IMR-90 (cell line): ENCODE measurements around the gene RASSF8. TPM values are rescaled to one million over a fixed set of nuclear protein-coding genes. Genes with fewer than 3 reads are reported as not detected.

ENCODE experiments used
- ATAC-seq: fragments of 200-7000 bp; cut with Tn5 transposase; 2 replicates; pipeline ENCODE4 v1.9.1; 2020; ENCODE audit warnings: low read depth, mild to moderate bottlenecking, moderate library complexity
- BruUV-seq: library from RNA; stranded (reverse); fragments of 400-500 nt; replicated peaks from 2 replicates; lab custom pipeline; 2021; lab: Mats Ljungman, UMichigan
- CTCF ChIA-PET: fragments of 300-600 bp; formaldehyde crosslinking; extraction: SDS; loops from one replicate; lab custom pipeline; 2021; ENCODE audit warnings: antibody characterized with exemption; lab: Yijun Ruan, JAX
- POLR2A ChIA-PET: fragments of 300-600 bp; sonication (Branson Sonifier 250); formaldehyde crosslinking; loops from one replicate; lab custom pipeline; 2022; ENCODE audit warnings: antibody characterized with exemption; ENCODE audit not compliant: unreplicated experiment; lab: Charles Lee
- DNase-seq: peaks from one replicate; pipeline ENCODE4 v3.0.0; 2013
- H2AFZ ChIP-seq: replicated peaks from 2 replicates; pipeline ENCODE3; 2013; ENCODE audit warnings: low read length, mild to moderate bottlenecking; ENCODE audit not compliant: poor library complexity
- H2AK5ac ChIP-seq: 2 replicates; pipeline ENCODE4 v1.6.1; 2013; ENCODE audit warnings: low read depth, low read length, inconsistent platforms
- H2AK9ac ChIP-seq: replicated peaks from 2 replicates; pipeline ENCODE3; 2013; ENCODE audit warnings: mild to moderate bottlenecking, low read depth, low read length, moderate library complexity; ENCODE audit not compliant: poor library complexity
- H2BK120ac ChIP-seq: 2 replicates; pipeline ENCODE4 v1.6.1; 2013; ENCODE audit warnings: low read depth, low read length, inconsistent platforms
- H2BK15ac ChIP-seq: 3 replicates; pipeline ENCODE4 v1.6.1; 2013; ENCODE audit warnings: low read depth, low read length, inconsistent platforms
- H2BK20ac ChIP-seq: 2 replicates; pipeline ENCODE4 v1.6.1; 2013; ENCODE audit warnings: low read depth, mild to moderate bottlenecking, inconsistent platforms, low read length, moderate library complexity
- H2BK5ac ChIP-seq: 2 replicates; pipeline ENCODE4 v1.6.1; 2013; ENCODE audit warnings: mild to moderate bottlenecking, low read depth, low read length, inconsistent platforms; ENCODE audit not compliant: poor library complexity, severe bottlenecking
- H3K14ac ChIP-seq: replicated peaks from 2 replicates; pipeline ENCODE4 v1.6.1; 2013; ENCODE audit warnings: low read depth, low read length, inconsistent platforms
- H3K18ac ChIP-seq: 2 replicates; pipeline ENCODE4 v1.6.1; 2013; ENCODE audit warnings: low read depth, low read length, control low read depth
- H3K23ac ChIP-seq: 2 replicates; pipeline ENCODE4 v1.6.1; 2013; ENCODE audit warnings: low read depth, low read length, inconsistent platforms
- H3K27ac ChIP-seq: 2 replicates; pipeline ENCODE4 v1.5.1; 2013; ENCODE audit warnings: mild to moderate bottlenecking, control low read depth, low read length; ENCODE audit not compliant: insufficient read depth
- H3K27me3 ChIP-seq: 2 replicates; pipeline ENCODE4 v1.6.1; 2013; ENCODE audit warnings: low read length; ENCODE audit not compliant: control insufficient read depth, insufficient read depth
- H3K36me3 ChIP-seq: 2 replicates; pipeline ENCODE4 v1.6.1; 2013; ENCODE audit warnings: low read length, mixed read lengths; ENCODE audit not compliant: control insufficient read depth, insufficient read depth
- H3K4ac ChIP-seq: 2 replicates; pipeline ENCODE4 v1.6.1; 2013; ENCODE audit warnings: low read depth, low read length, inconsistent platforms
- H3K4me1 ChIP-seq: 2 replicates; pipeline ENCODE4 v1.6.1; 2013; ENCODE audit warnings: low read length, mixed read lengths; ENCODE audit not compliant: control insufficient read depth, insufficient read depth
- H3K4me2 ChIP-seq: 2 replicates; pipeline ENCODE4 v1.6.1; 2013; ENCODE audit warnings: low read depth, mild to moderate bottlenecking, control low read depth, low read length, moderate library complexity
- H3K4me3 ChIP-seq: 2 replicates; pipeline ENCODE4 v1.5.1; 2013; ENCODE audit warnings: low read depth, mild to moderate bottlenecking, control low read depth, low read length, moderate library complexity; ENCODE audit not compliant: insufficient read depth
- H3K56ac ChIP-seq: 2 replicates; pipeline ENCODE4 v1.6.1; 2013; ENCODE audit warnings: low read length, inconsistent platforms; ENCODE audit not compliant: insufficient read depth; ENCODE audit errors: extremely low read depth
- H3K79me1 ChIP-seq, 2 experiments: 2 replicates each; pipeline ENCODE4 v1.6.1; 2013; ENCODE audit warnings: low read length in 2 of 2, inconsistent platforms in 1 of 2, low read depth in 1 of 2
- H3K9ac ChIP-seq: 2 replicates; pipeline ENCODE4 v1.6.1; 2013; ENCODE audit warnings: low read depth, low read length, control low read depth
- H3K9me1 ChIP-seq: 2 replicates; pipeline ENCODE4 v1.6.1; 2013; ENCODE audit warnings: low read length, inconsistent platforms; ENCODE audit not compliant: insufficient read depth
- H3K9me3 ChIP-seq: 2 replicates; pipeline ENCODE4 v1.6.1; 2013; ENCODE audit warnings: low read length; ENCODE audit not compliant: control insufficient read depth, insufficient read depth
- H4K20me1 ChIP-seq: 2 replicates; pipeline ENCODE4 v1.6.1; 2013; ENCODE audit warnings: low read length, inconsistent platforms; ENCODE audit not compliant: insufficient read depth
- H4K5ac ChIP-seq: 2 replicates; pipeline ENCODE4 v1.6.1; 2013; ENCODE audit warnings: mild to moderate bottlenecking, low read depth, low read length, control low read depth
- H4K8ac ChIP-seq, 2 experiments: 2 replicates each; pipeline ENCODE4 v1.6.1; 2013; ENCODE audit warnings: low read depth in 2 of 2, low read length in 2 of 2, control low read depth in 1 of 2, inconsistent platforms in 1 of 2
- H4K91ac ChIP-seq: 2 replicates; pipeline ENCODE4 v1.6.1; 2013; ENCODE audit warnings: low read depth, low read length, inconsistent platforms; ENCODE audit not compliant: insufficient read depth
- BHLHE40 ChIP-seq: fragments of 150-350 bp; IDR thresholded peaks from 2 replicates; pipeline ENCODE4 v1.6.1; 2016; ENCODE audit warnings: mild to moderate bottlenecking, low read depth, low read length
- CEBPB ChIP-seq: IDR thresholded peaks from 2 replicates; pipeline ENCODE4 v1.6.1; 2012; ENCODE audit warnings: low read depth, low read length, improper control_type of control experiment
- ELK1 ChIP-seq: fragments of 150-350 bp; IDR thresholded peaks from 2 replicates; pipeline ENCODE4 v1.6.1; 2016; ENCODE audit warnings: low read depth, mild to moderate bottlenecking, low read length, moderate library complexity, borderline replicate concordance
- MAZ ChIP-seq: IDR thresholded peaks from 2 replicates; pipeline ENCODE4 v1.6.1; 2012; ENCODE audit warnings: low read depth, mild to moderate bottlenecking, low read length, improper control_type of control experiment, moderate library complexity, borderline replicate concordance
- MXI1 ChIP-seq: IDR thresholded peaks from 2 replicates; pipeline ENCODE4 v1.6.1; 2012; ENCODE audit warnings: low read depth, mild to moderate bottlenecking, low read length, moderate library complexity, borderline replicate concordance
- NFE2L2 ChIP-seq: fragments of 150-350 bp; IDR thresholded peaks from 2 replicates; pipeline ENCODE4 v1.6.1; 2016; ENCODE audit warnings: low read depth, mild to moderate bottlenecking, low read length
- RAD21 ChIP-seq: IDR thresholded peaks from 2 replicates; pipeline ENCODE4 v1.6.1; 2012; ENCODE audit warnings: low read length, improper control_type of control experiment
- USF2 ChIP-seq: fragments of 150-350 bp; IDR thresholded peaks from 2 replicates; pipeline ENCODE4 v1.6.1; 2017; ENCODE audit warnings: mild to moderate bottlenecking, antibody characterized with exemption, low read length, low read depth
- WGBS, 2 experiments: methylation state at CpG; one replicate each; pipeline versions ENCODE4 v1.1.5 to v1.1.7; 2013; ENCODE audit warnings: missing lambda C conversion rate in 2 of 2; ENCODE audit not compliant: insufficient read length in 1 of 2; ENCODE audit errors: extremely low coverage in 2 of 2; 5-methylcytosine and 5-hydroxymethylcytosine counted together
- dilution Hi-C: fragments of 300-500 bp; cut with HindIII; formaldehyde crosslinking; loops from one replicate; pipeline ENCODE4 v1.14.3; 2018; ENCODE audit warnings: low sequenced_read_pairs; ENCODE audit not compliant: unreplicated experiment
- in situ Hi-C: fragments of 300-500 bp; cut with MboI; formaldehyde crosslinking; loops from 3 replicates; pipeline ENCODE4 v1.14.3; 2019; ENCODE audit warnings: low sequenced_read_pairs, inconsistent platforms, mixed read lengths
- intact Hi-C: fragments of 100-400 bp; cut with micrococcal nuclease; formaldehyde crosslinking; loops from 2 replicates; pipeline ENCODE4 v1.10.0; 2022
- polyA plus RNA-seq, 3 experiments: library from polyadenylated mRNA; depleted of rRNA; stranded (reverse); fragments of >200 nt; gene quantifications; 2 replicates each; pipeline ENCODE4 v1.2.3, GENCODE V29; 2012; ENCODE audit warnings: low replicate concordance in 1 of 3
- total RNA-seq: library from RNA; depleted of rRNA; stranded (reverse); fragments of >200 nt; gene quantifications from 2 replicates; pipeline ENCODE4 v1.2.3, GENCODE V29; 2012

RASSF8 gene
- total and polyA plus RNA-seq, 2 of the 4 experiments (the other 2 are of a cell fraction) = 10.8 to 50.5 TPM

- Histone ChIP-seq H3K79me1 (no peaks in the 10 kb centered on the region), H4K91ac (no peak overlapping the region), H3K14ac (no peak overlapping the region), H2AK5ac (no peak overlapping the region), H3K18ac (no peak overlapping the region), H2BK15ac (no peak overlapping the region), H3K9me3 (no peaks in the 10 kb centered on the region), H4K5ac (no peak overlapping the region), H3K9me1 (no peaks in the 10 kb centered on the region), H2BK120ac (peak overlapping the region; percentile 32; the same call in 1 of the 2 replicates), H3K4me3 (peak overlapping the region; percentile 69), H3K4me1 (no peaks in the 10 kb centered on the region), H2BK5ac (peak overlapping the region; percentile 73), H3K27ac (no peak overlapping the region; the same call in 1 of the 2 replicates), H3K27me3 (peaks cover 29% of the 10 kb centered on the region), H3K4me2 (peak overlapping the region; percentile 98), H4K20me1 (no peaks in the 10 kb centered on the region), H2AFZ (peak overlapping the region; percentile 92), H3K9ac (peak overlapping the region; percentile 87; the same call in 1 of the 2 replicates), H4K8ac (peak overlapping the region in 1 of 2 experiments; percentile 38; a peak in 1 of 4 replicates), H2BK20ac (no peak overlapping the region; the same call in 1 of the 2 replicates), H3K56ac (peak overlapping the region; percentile 44), H3K4ac (no peak overlapping the region; the same call in 1 of the 2 replicates), H3K36me3 (no peaks in the 10 kb centered on the region), H2AK9ac (peak overlapping the region; percentile 20), H3K23ac (peak overlapping the region; percentile 41)
- ATAC-seq (peak; percentile 70), DNase-seq (peak; percentile 80)
- dilution Hi-C loops (no loop called here), in situ Hi-C loops (loop anchor here (10.0 kb wide), 1 partner anchor 528 kb away; no protein-coding TSS in a partner anchor), intact Hi-C loops (loop anchor here (1.0 to 5.0 kb wide), 4 partner anchors 24 to 503 kb away; partner anchors contain the start of gene SSPN)
- POLR2A ChIA-PET = no interaction called here
- TF ChIP-seq CEBPB = no peak
- TF ChIP-seq BHLHE40 = peak; percentile 38; the same call in 1 of the 2 replicates
- no peak for TF ChIP-seq ELK1
- TF ChIP-seq RAD21 = peak; percentile 37
- TF ChIP-seq USF2 = peak; percentile 89
- TF ChIP-seq MXI1 = 0 out of 2 replicates have a peak, but pooled peaks have one; percentile 23
- TF ChIP-seq MAZ = no peak; the same call in 1 of the 2 replicates
- TF ChIP-seq NFE2L2 = no peak
- CTCF ChIA-PET = no interaction called here
- 19% methylated on average over 7 of the region's 60 CpGs; no CpG with 5 or more reads in 1 of the 2 experiments for WGBS, 2 experiments
- no TSS peak for BruUV-seq
Observed at GRCh38 chr12:26126340-26127284, 168.1 kb downstream of the RASSF8 start.
